ENCODE results near the gene EPYC.

Gene EPYC

GRCh38 chr12:90954428-90954827 is 50.3 kb downstream of the EPYC start:
- no peak for DNase-seq

DNA sequence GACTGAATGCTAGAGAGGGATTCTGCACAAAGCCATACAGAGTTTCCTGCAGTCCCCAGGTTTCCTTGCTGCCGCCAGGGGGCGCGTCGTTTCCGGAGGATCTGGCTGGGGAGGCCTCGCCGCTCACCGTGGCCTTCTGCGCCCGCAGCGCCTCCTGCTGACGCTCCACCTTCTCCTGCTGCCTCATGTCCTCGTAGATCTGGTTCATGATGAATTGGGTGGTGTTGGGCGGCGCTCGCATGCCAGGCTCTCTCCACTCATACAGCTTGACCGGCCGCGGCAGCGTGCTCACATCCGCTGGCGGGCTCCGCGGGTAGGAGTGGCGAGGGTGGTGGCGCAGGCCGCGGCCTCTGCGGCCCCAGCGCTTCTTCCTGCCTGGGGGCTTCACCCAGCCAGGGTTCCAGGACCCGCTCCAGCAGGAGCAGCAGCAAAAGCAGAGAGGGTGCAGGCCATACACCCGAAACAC is 50.8 kb downstream of the EPYC start:
- DNase-seq, result no peak

DNA sequence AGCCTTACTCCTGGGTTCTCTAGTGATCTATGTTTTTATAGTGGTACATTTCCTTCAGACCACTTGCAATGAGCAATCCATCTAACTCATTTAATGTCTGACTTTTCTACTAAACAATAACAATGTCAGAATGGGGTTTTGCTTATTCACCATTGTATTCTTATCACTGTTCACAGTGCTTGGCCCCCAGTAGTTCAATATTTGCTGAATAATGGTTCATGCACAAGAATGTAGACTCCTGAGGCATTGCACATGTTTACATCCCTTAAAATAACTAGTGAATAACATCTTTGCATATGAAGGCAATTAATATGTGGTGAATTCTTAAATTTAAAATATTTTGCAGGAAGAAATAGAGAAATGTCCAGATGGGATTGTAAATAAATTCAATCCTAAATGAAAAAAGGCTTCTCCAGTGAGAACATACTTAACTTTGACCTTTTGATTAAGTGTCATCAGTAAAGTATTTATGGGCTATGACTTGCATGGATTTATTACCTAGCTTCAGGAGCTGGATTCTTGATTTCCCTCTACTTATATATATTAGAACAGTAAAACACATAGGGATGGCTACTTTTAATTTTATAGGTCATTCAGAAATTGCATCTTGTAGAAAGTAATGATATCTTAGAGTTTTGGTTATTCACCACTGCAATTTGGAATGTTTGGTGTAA is 53.2 kb downstream of the EPYC start:
- DNase-seq, result no peak

- no peak for DNase-seq
Measured at GRCh38 chr12:90947869-90948268, 56.9 kb downstream of the EPYC start.

- DNase-seq, result no peak
Measured at GRCh38 chr12:90945070-90945649, 59.6 kb downstream of the EPYC start.

- DNase-seq, result no peak
Measured at GRCh38 chr12:90943255-90943654, 61.5 kb downstream of the EPYC start.

- no peak for DNase-seq
Measured at GRCh38 chr12:90940872-90941499, 63.8 kb downstream of the EPYC start.

DNA sequence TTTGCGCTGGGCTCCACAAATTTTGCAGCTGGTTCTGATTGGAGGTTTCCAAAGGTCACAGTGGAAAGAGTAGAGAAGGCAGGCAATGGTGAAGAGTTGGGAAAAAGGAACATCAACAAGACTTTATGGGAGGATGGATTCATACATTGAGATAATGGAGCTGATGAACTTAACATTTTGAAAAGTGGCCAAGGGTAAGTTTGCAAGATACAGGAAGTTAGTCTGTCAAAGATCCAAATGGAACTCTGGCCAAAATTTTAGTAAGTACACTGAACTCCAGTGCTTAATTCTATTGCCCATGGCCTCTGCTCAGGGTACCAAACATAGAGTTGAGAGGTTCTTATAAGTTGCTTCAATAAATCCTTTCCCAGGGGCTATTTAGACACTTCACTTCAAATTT is 65.4 kb downstream of the EPYC start:
- no peak for DNase-seq

GRCh38 chr12:90938451-90938850 is 66.3 kb downstream of the EPYC start:
- DNase-seq, result no peak

DNA sequence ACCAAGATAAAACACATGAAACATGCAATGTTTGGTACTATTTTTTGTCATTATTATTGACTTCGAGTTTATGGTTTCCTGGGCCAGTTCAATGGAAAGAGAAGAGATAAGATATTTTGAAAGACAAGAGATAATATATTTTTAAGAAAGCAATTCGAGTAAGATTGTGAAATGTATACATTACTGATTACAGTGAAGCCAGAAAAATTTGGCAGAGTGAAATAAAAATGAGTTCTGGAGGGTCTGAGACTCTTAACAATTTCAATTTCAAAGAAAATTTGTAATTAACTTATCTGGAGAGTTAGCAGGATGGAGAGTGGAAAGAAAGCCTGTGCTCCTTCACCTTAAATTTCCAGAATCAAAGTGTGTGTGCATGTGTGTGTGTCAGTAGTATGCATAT is 67.1 kb downstream of the EPYC start:
- DNase-seq, result no peak

- no peak for DNase-seq
Measured at GRCh38 chr12:90936230-90937005, 68.4 kb downstream of the EPYC start.

- DNase-seq, result no peak
Measured at GRCh38 chr12:90925562-90925961, 79.2 kb downstream of the EPYC start.

DNA sequence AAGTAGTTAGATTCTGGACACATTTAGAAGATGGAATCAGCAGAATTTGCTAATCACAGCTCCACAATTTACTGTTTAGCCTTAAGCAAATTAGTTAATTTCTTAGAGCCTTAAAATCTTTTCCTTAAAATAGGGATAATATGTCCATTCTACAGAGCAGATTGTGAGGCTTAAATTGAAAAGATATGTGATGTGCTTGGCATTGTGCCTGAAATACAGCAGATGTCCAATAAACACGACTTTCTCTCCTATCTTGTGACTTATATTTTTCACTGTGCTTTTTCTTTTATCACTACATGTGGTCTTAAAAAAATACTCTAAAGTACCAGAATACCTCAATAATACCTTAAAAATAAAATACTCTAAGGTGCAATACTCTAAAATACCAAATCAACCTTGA is 80.4 kb downstream of the EPYC start:
- no peak for DNase-seq

DNA sequence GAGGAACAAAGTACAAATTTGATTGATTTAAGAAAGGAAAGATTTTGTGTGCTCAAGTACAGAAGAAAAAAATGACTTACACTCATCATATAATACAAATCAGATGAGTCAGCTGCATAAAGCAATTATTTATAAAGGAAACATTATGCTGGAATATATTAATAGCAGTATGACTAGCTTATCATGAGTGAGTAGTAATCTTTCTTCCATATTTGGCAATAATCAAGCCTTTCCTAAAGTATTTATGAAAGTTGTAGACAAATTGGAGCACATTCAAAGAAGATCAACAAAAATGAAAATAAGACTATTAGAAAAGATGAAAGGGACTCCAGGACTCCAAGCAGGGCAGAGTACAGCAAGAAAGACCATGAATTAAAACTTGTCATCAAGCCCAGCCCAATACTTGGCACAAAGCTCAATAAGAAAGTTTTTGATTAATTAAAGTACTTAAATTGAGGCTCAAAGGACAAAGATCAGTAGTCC is 82.6 kb downstream of the EPYC start:
- no peak for DNase-seq

DNA sequence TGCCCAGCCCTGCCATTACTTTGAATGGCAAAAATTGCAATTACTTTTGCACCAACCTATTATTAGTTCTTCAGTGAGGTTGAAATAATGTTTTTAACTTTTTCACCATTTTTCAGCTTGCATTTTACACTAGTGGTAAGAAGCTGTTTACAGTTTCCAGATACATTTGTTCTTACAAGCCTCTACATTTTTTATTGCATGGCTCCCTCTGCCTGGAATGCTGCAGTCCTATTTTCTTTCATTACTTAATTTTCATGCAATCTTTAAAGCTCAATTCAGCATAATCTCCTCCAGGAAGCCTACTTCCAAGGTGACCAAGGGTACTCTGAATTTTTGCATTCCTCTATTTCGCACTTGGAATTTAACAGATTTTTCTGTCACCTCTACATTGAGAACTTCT is 83.2 kb downstream of the EPYC start:
- DNase-seq, result no peak

- no peak for DNase-seq
Measured at GRCh38 chr12:90920222-90920621, 84.5 kb downstream of the EPYC start.

DNA sequence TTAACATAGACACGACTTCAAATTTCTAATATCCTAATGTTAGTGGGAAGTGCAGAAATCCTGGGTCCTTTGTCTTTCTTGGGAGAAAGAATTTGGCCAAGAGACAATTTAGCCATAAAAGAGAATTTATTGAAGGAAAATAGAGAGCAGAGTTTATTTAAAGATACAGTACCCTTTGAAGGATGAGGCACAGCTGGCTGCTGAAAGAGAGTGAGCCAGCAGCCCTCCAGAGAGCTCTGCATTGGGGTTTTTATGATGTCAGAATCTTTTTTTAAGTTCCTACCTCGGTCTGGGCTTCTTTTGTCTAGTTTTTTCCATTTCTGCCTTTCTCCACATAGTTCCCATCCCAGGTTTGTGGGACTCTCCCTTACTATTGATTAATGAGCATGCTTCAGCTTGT is 87.3 kb downstream of the EPYC start:
- no peak for DNase-seq

- no peak for DNase-seq
Measured at GRCh38 chr12:90916516-90916915, 88.3 kb downstream of the EPYC start.

DNA sequence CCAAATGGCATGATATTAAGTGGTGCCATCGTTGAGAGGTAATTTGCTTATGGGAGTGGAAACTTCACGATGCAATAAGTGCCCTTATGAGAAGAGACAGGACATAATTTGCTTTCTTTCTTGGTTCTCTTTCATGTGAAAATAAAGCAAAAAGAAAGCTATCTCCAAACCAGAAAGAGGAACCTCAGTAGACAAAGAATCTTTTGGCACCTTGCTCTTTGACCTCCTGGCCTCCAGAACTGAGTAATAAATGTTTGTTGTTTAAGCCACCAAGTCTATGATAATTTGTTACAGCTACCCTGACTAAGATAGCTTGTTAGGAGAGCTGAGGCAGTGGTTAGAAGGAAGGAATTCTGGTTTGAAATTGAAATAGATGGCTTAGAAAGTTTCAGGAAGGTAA is 89.4 kb downstream of the EPYC start:
- no peak for DNase-seq
